K562 (cell line): ENCODE results near the gene ZGLP1. TPM values are rescaled to one million over a fixed set of nuclear protein-coding genes. Genes with fewer than 3 reads are reported as not detected.

Source experiments
- ARID1B ChIP-seq: fragments of 450-650 bp; IDR thresholded peaks from 2 replicates; pipeline ENCODE4 v1.6.1; 2016; ENCODE audit warnings: antibody characterized with exemption, mild to moderate bottlenecking, inconsistent platforms
- ASH1L ChIP-seq: fragments of 450-650 bp; IDR thresholded peaks from 2 replicates; pipeline ENCODE4 v1.6.1; 2018; ENCODE audit warnings: borderline replicate concordance, mild to moderate bottlenecking, low read depth; ENCODE audit not compliant: partially characterized antibody
- BCLAF1 ChIP-seq, 2 experiments: fragments of 450-650 bp in 1 of 2; IDR thresholded peaks; 2 replicates each; pipeline ENCODE4 v1.6.1; 2011 to 2017; ENCODE audit warnings: low read depth in 2 of 2, antibody characterized with exemption in 1 of 2, borderline replicate concordance in 1 of 2, low read length in 1 of 2, mild to moderate bottlenecking in 1 of 2, mixed read lengths in 1 of 2; ENCODE audit not compliant: control insufficient read depth in 1 of 2
- CBX8 ChIP-seq: fragments of 200-600 bp; sonication (generic); IDR thresholded peaks from 2 replicates; pipeline ENCODE4 v1.6.1; 2012; ENCODE audit warnings: borderline replicate concordance, mixed run types, low read depth, mild to moderate bottlenecking, moderate library complexity, mixed read lengths, low read length, control low read depth, inconsistent platforms; ENCODE audit not compliant: poor library complexity, severe bottlenecking; ENCODE audit errors: extremely low read depth
- CC2D1A ChIP-seq: fragments of 450-650 bp; IDR thresholded peaks from 2 replicates; pipeline ENCODE4 v1.6.1; 2017; ENCODE audit warnings: mild to moderate bottlenecking
- CGGBP1 ChIP-seq: fragments of 250-450 bp; sonication (Bioruptor Pico); IDR thresholded peaks from 2 replicates; pipeline ENCODE4 v1.9.0; 2021; ENCODE audit warnings: mild to moderate bottlenecking
- CREM ChIP-seq: IDR thresholded peaks from 2 replicates; pipeline ENCODE4 v1.6.1; 2014; ENCODE audit warnings: antibody characterized with exemption, low read depth
- DACH1 ChIP-seq: fragments of 450-650 bp; IDR thresholded peaks from 2 replicates; pipeline ENCODE4 v1.6.1; 2018; ENCODE audit not compliant: partially characterized antibody
- FOXM1 ChIP-seq, 2 experiments: fragments of 450-650 bp in 1 of 2; sonication (generic) in 1 of 2; formaldehyde crosslinking in 1 of 2; IDR thresholded peaks; 2 replicates each; pipeline versions ENCODE4 v1.6.1 to v1.9.0; 2017 to 2022; ENCODE audit warnings: low read depth in 2 of 2, mild to moderate bottlenecking in 2 of 2, missing genetic modification reagents in 1 of 2, moderate library complexity in 1 of 2
- HNRNPLL ChIP-seq: fragments of 200-400 bp; formaldehyde crosslinking; IDR thresholded peaks from 2 replicates; pipeline ENCODE4 v1.6.1; 2017; ENCODE audit warnings: low read length, low read depth, mild to moderate bottlenecking; ENCODE audit not compliant: poor library complexity, severe bottlenecking
- JUN ChIP-seq, 2 experiments: sonication (generic) in 1 of 2; formaldehyde crosslinking in 1 of 2; IDR thresholded peaks; 2 replicates each; pipeline versions ENCODE4 v1.6.1 to v1.8.0; 2012 to 2022; ENCODE audit warnings: borderline replicate concordance in 2 of 2, mild to moderate bottlenecking in 2 of 2, improper control_type of control experiment in 1 of 2, low read depth in 1 of 2, low read length in 1 of 2, missing genetic modification reagents in 1 of 2
- LEF1 ChIP-seq: fragments of 450-650 bp; IDR thresholded peaks from 2 replicates; pipeline ENCODE4 v1.6.1; 2016; ENCODE audit warnings: mild to moderate bottlenecking
- MIER1 ChIP-seq: fragments of 450-650 bp; IDR thresholded peaks from 2 replicates; pipeline ENCODE4 v1.6.1; 2016; ENCODE audit warnings: antibody characterized with exemption, mild to moderate bottlenecking, low read depth
- RBM25 ChIP-seq: fragments of 200-400 bp; formaldehyde crosslinking; IDR thresholded peaks from 2 replicates; pipeline ENCODE4 v1.6.1; 2018; ENCODE audit warnings: low read length, low read depth, moderate library complexity; ENCODE audit not compliant: severe bottlenecking
- RUNX1 ChIP-seq: sonication (generic); IDR thresholded peaks from 2 replicates; pipeline ENCODE4 v1.6.1; 2016; ENCODE audit warnings: antibody characterized with exemption, low read depth
- SAFB ChIP-seq: fragments of 200-400 bp; formaldehyde crosslinking; IDR thresholded peaks from 2 replicates; pipeline ENCODE4 v1.6.1; 2017; ENCODE audit warnings: low read depth, low read length, borderline replicate concordance
- SIN3A ChIP-seq, 2 experiments: fragments of 150-350 bp in 1 of 2; IDR thresholded peaks; 2 replicates each; pipeline ENCODE4 v1.6.1; 2011 to 2016; ENCODE audit warnings: borderline replicate concordance in 2 of 2, low read depth in 2 of 2, low read length in 2 of 2, mild to moderate bottlenecking in 2 of 2, moderate library complexity in 2 of 2; ENCODE audit not compliant: control insufficient read depth in 1 of 2
- STAT5A ChIP-seq: IDR thresholded peaks from 2 replicates; pipeline ENCODE4 v1.6.1; 2012; ENCODE audit warnings: low read length, inconsistent platforms, borderline replicate concordance
- TAF15 ChIP-seq: fragments of 200-400 bp; formaldehyde crosslinking; IDR thresholded peaks from 2 replicates; pipeline ENCODE4 v1.6.1; 2017; ENCODE audit warnings: mild to moderate bottlenecking, low read depth, low read length, moderate library complexity
- ZBTB2 ChIP-seq: fragments of 450-650 bp; IDR thresholded peaks from 2 replicates; pipeline ENCODE4 v1.6.1; 2016; ENCODE audit warnings: antibody characterized with exemption
- ZFPM2 ChIP-seq: fragments of 250-450 bp; sonication (Bioruptor Pico); IDR thresholded peaks from 2 replicates; pipeline ENCODE4 v1.5.1; 2022; ENCODE audit warnings: mild to moderate bottlenecking
- ZNF695 ChIP-seq: fragments of 450-650 bp; formaldehyde crosslinking; IDR thresholded peaks from 2 replicates; pipeline ENCODE4 v1.4.0; 2020; ENCODE audit warnings: mild to moderate bottlenecking, moderate library complexity
- polyA plus RNA-seq, 8 experiments: library from polyadenylated mRNA; depleted of rRNA in 4 of 8; stranded (reverse) in 5 of 8; unstranded in 3 of 8; fragments of >200 nt; fragmentation: Nextera tagmentation in 2 of 8; fragmentation: Illumina TruSeq in 1 of 8; extraction: Ambion mirVana in 2 of 8; extraction: Trizol in 1 of 8; gene quantifications; 2 replicates each; pipeline versions ENCODE4 v1.2.1 to v1.2.3, GENCODE V29; 2011 to 2014; ENCODE audit warnings: inconsistent platforms in 1 of 8, missing spikeins in 1 of 8
- total RNA-seq, 7 experiments: library from RNA; depleted of rRNA in 6 of 7; stranded (reverse); fragments of >200 nt in 6 of 7; fragmentation: Illumina TruSeq in 2 of 7; extraction: Trizol in 2 of 7; gene quantifications; 2 replicates each; pipeline versions ENCODE4 v1.2.1 to v1.2.3, GENCODE V29; 2011 to 2021; ENCODE audit warnings: low replicate concordance in 1 of 7

The ZGLP1 gene
- total and polyA plus RNA-seq, 9 of the 15 experiments (the other 6 are each of a cell fraction or from before 2014, with no cell fraction given): 0.24 to 4.5 (median 2.2) TPM

- no peak for TF ChIP-seq BCLAF1 (IDR thresholded peaks at IDR 0.05; ENCODE audit: borderline replicate concordance in 1 of 2, control insufficient read depth in 1 of 2, low read depth in 2 of 2, low read length in 1 of 2)
- TF ChIP-seq ZFPM2 (CRISPR knock-in tag): no peak
- TF ChIP-seq CC2D1A: no peak
- TF ChIP-seq CBX8: no peak
- TF ChIP-seq DACH1: no peak
- 0 out of 2 replicates have a peak, but pooled peaks have one; percentile 6 for TF ChIP-seq TAF15
- TF ChIP-seq ASH1L: no peak
- TF ChIP-seq ZBTB2: peak; percentile 76; the same call in 1 of the 2 replicates
- TF ChIP-seq ZNF695: no peak
- TF ChIP-seq ARID1B: no peak
- TF ChIP-seq LEF1: no peak
- no peak for TF ChIP-seq MIER1
- peak; percentile 37 for TF ChIP-seq HNRNPLL
- no peak for TF ChIP-seq CGGBP1 (CRISPR knock-in tag)
- 0 out of 2 replicates have a peak, but pooled peaks have one; percentile 29 for TF ChIP-seq CREM
- peak; percentile 56 to 68; a peak in 2 of 4 replicates for TF ChIP-seq SIN3A (IDR thresholded peaks at IDR 0.05; ENCODE audit: borderline replicate concordance in 2 of 2, control insufficient read depth in 1 of 2, low read depth in 2 of 2, low read length in 2 of 2)
- TF ChIP-seq FOXM1 (IDR thresholded peaks at IDR 0.05; ENCODE audit: low read depth): no peak
- 0 out of 2 replicates have a peak, but pooled peaks have one; percentile 67 for TF ChIP-seq FOXM1 (CRISPR knock-in tag; IDR thresholded peaks at IDR 0.05; ENCODE audit: low read depth)
- peak; percentile 95 for TF ChIP-seq SAFB
- TF ChIP-seq RBM25: no peak
- no peak for TF ChIP-seq STAT5A
- TF ChIP-seq RUNX1: no peak
- no peak for TF ChIP-seq JUN (IDR thresholded peaks at IDR 0.05; ENCODE audit: borderline replicate concordance, low read depth, low read length)
- no peak for TF ChIP-seq JUN (CRISPR knock-in tag; IDR thresholded peaks at IDR 0.05; ENCODE audit: borderline replicate concordance)
Observed at GRCh38 chr19:10290876-10291553, 18.6 kb downstream of the ZGLP1 start (continued).
